SKM-1 (cell line): ENCODE data around the gene NPW.
A peak's percentile ranks its signal among the peaks of the same experiment; 100 is the strongest.
"Not testable (repeated sequence)": the region's sequence is repeated elsewhere in the genome, so short reads cannot be mapped to it uniquely, and the experiment has no call there.

Experiments
- DNase-seq: peaks from one replicate; lab custom pipeline; 2025; ENCODE audit not compliant: unreplicated experiment; lab: John Stamatoyannopoulos, UW

NPW gene

DNA sequence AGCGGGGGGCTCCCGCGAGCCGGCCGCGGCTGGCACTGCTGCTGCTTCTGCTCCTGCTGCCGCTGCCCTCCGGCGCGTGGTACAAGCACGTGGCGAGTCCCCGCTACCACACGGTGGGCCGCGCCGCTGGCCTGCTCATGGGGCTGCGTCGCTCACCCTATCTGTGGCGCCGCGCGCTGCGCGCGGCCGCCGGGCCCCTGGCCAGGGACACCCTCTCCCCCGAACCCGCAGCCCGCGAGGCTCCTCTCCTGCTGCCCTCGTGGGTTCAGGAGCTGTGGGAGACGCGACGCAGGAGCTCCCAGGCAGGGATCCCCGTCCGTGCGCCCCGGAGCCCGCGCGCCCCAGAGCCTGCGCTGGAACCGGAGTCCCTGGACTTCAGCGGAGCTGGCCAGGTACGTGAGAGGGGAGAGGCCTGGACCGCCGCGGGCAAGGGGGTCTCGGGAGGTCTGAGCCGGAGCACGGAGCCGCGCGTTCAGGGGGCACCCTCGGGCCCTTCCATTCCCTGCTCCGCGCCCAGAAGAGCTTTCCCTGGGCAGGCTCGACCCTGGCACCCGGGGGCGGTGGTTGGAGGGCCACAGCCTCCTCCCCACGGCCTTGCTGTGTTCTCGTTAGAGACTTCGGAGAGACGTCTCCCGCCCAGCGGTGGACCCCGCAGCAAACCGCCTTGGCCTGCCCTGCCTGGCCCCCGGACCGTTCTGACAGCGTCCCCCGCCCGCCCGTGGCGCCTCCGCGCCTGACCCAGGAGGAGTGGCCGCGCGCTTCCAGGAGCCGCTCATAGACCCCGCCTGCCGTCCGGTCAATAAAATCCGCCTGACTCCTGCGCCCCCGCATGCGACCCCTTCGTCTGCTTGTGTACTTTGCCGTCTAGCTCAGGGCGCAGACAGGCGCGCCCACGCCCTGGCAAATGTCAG is 591 bp downstream of the NPW start:
- DNase-seq: no peak

DNA sequence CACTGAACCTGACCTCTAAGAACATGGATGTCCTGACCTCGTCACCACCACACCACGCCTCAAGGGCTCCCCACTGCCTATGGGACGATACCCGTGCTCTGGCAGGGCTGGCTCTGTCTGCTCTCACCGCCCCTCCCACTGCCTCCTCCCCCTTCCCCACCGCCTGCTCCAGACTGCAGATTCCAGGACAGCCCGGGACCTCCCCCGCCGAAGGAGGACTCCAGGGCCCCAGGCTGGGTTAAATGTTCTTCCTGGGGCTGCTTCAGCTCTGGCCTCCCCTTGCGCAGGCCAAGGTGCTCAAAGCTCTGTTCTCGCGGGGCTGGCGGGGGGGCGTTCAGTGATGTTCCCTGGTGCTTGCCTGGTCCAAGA is 3.1 kb downstream of the NPW start:
- DNase-seq: no peak

DNA sequence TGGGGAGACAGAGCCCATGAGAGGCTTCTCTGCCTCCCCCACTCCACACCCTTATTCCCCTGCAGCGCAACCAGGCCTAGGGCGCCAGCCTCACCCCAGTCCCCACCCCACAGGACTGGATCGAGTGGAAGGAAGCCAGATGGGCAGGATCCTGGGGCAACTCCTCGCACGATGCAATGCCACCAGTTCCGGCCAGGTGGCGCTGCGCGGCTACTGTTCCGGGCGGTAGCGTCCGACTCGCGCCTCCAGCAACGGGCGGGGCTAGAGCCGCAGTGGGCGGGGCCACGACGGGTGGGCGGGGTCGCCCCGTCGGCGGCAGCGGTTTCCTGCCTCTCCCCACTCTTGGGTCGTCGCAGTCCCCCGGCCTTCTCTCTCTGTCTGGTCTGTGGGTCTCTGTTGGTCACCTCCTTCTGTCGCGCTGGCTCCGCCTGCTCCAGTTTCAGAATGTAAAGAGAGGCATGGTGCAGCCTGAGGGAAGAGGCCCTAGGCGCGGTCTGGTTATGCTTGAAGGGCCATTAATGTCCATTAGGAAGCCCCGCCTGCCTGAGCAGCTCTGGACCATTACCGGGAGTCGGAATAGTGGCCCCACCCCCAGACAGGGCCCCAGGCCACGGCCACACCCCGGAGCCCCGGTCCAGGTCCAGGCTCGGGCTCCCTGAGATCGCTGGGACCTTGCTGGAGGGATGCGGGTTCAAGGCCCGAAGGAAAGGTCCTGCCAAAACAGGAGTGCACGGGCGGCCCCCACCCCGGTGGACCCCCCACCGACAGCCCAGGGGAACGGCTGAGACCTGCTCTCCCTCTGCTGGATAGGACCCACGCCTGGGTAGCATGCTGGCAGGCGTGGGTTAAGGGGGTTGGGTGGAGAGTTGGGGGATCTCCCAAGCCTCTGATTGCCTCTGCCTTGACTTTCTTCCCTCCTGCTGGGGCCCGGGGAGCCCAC is 3.8 kb downstream of the NPW start:
- peak; percentile 65 for DNase-seq

DNA sequence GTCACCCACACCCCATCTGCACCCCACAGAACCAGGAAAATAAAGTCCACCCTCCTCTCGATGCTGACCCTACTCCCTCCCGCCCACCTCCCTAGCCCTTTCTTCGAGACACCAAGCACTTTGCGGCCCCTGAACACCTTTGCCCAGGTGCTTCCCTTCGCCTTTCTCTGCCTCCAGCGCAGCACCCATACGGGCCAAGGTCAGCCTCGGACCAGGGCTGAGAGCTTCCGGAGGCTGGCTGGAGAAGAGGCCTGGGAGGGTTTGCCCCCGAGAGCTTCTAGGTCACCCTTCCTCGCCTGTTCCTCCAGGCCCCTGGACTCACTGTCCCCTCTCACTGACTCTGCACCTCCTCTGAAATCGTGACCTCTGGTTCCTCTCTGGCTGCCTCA is 4.4 kb downstream of the NPW start:
- DNase-seq: no peak

DNA sequence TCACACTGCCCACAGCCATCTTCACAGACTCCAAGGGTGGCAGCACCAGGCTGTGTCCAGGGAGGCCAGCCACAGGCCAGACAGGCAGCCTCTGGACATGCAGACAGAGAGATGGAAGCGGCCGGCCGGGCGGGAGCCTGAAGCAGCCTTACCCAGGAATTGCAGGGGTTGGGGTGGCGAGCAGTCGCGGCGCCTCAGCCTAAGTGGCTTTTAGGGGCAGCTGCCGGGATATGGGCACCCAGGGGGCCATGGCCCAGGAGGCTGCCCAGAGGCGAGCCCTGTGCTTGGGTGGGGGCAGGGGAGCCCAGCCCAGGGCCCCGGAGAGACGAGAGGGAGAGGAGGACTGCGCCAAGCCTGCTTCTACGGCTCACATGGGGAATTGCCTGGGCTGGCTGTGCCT is 5.7 kb downstream of the NPW start:
- no peak for DNase-seq

DNA sequence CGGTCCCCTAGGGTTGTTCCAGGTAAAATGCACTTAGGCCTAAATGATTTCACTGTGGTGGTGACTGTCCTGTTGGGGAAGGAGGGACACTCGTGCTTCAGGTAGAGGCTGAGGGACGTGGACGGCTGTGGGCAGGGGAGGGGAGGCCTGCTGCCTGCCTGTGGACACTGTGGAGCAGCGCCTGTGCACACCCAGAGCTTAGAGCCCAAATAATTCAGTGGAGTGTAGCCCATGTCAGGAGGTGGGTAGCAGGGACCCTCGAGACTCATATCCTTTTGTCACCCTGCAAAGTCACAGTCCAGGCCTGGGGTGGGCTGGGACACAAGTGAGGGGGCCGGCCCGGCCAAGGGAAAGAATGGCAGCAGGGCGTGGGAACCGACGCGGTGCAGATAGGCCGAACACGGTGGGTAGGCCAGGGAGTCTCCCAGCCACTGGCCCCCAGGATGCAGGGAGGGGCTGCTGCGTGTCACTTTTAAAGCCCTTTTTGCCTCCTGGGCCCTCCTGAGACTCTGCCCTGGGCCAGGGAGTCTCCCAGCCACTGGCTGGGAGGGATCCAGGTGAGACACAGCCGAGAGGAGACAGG is 6.4 kb downstream of the NPW start:
- no peak for DNase-seq

DNA sequence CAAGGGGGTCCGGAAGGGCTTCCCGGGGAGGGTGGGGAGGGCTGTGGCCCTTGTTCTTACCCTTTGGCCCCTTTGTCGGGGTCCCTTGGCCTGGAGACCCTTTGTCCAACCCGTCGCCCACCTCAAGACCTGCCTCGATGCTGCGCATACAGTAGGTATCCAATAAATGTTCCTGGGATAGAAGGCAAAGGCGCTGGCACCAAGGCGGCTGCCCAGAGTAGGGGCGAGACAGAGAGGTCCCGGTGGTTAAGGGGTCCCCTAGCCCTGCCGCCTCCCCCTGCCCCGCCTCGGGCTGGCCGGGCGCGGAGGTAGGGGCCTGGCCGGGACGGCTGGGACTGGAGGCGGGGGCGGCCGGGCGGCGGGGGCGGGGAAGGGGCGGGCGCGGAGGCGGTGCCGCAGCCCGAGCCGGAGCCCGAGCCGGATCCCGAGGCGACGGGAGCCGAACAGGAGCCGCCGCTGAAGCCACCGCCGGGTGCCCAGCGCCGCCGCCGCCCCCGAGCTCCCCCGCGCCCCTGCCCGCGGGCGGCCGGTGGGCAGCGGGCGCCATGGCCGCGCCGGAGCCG is 7.0 kb downstream of the NPW start, which contains the start of gene NHERF2:
NHERF2 (plus strand) TSS at position 442 of the 563 bp plus-strand sequence; CDS start at position 546, 104 bp downstream.
- DNase-seq: no peak

DNA sequence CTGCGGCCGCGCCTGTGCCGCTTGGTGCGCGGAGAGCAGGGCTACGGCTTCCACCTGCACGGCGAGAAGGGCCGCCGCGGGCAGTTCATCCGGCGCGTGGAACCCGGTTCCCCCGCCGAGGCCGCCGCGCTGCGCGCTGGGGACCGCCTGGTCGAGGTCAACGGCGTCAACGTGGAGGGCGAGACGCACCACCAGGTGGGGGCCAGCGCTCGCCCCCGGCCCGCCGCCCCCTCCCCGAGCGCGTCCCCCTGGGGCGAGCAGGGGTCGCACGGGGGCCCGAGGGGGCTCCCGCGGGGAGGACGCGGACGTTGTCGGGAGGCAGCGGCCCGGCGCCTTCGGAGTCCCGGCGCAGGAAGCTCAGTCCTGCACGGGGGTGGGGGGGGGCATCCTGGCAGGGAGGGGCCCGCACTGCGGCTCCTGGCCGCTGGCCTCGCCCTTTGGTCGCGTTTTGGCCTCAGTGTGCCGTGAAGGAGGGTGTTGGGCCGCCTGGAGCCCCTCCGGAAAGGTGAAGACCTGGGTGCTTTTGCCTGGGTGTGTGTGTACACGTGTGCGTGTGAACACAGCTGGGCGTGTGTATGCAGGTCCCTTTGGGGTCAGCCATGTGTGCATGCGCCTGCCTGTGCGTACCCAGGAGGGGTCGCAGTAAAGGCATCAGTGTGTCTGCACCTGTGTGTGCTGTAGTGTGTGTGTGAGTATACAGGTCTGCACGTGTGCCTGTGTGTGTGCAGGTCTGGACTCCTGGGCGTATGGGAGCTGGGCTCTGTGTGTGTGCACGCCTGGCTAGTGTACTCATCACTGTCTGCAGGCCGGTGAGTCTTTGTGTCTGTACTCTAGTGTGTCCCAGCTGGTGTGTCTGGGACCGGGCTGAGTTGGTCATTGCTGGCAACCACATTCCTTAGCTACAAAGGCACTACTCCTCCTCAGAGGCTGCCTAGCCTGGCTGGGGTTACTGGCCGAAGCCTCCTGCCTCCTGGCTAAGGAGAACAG is 7.7 kb downstream of the NPW start:
- no peak for DNase-seq

DNA sequence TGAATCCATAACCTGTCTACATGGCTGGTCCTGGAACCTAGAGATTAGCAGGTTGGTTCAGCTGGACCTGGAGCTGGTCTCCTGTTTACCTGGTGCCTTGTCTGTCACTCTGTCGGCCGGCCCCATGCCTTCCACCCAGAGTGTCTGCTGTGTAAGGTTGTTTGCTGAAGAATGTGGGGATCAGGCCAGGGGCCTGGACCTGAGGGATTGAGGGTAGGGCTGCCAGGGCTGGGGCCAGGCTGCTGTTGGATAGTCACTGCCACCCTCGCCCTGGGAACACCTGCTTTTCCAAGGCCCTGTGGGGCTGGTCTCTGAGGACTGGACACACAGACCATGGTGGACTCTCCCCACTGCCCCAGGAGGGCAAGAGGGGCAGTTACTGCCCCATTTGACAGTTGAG is 8.6 kb downstream of the NPW start:
- DNase-seq: no peak

DNA sequence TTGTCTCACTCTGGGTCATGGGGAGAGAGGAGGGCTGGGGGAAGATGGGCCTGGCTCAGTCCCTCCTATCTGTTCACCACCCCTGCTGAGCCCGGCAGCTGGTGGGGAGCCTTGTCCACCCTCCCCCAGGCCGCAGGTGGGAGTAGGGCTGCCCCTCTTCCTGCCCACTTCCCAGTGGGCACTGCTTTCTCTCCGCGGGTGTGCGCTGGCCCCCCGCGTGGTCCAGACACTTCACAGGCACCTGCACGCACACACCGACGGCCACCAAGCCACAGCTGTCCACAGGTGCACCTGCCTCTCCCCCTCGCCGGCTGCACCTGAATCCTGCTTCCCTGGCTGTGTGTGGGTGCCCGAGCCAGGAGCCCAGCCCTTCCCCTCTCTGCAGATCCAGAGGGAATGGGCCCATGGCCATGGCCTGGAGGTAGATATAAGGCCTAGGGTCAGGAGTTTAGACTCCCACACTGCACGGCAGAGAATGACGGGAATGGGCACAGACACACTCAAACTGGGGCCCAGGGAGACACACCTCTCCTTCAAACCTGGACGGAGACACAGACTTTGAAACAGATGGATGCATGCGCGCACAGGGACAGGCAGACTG is 9.1 kb downstream of the NPW start:
- DNase-seq: no peak

DNA sequence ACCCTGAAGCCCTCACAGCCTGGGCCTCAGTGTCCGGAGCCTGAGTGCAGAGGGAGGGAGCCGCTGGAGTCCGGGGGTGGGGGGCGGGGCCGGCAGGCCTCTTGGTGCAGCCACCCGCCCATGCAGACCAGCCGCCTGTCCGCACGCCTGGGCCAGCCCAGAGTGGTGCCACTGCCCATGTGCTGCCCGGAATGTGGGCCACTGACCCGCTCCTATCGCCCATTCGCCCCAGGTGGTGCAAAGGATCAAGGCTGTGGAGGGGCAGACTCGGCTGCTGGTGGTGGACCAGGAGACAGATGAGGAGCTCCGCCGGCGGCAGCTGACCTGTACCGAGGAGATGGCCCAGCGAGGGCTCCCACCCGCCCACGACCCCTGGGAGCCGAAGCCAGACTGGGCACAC is 9.8 kb downstream of the NPW start:
- no peak for DNase-seq

DNA sequence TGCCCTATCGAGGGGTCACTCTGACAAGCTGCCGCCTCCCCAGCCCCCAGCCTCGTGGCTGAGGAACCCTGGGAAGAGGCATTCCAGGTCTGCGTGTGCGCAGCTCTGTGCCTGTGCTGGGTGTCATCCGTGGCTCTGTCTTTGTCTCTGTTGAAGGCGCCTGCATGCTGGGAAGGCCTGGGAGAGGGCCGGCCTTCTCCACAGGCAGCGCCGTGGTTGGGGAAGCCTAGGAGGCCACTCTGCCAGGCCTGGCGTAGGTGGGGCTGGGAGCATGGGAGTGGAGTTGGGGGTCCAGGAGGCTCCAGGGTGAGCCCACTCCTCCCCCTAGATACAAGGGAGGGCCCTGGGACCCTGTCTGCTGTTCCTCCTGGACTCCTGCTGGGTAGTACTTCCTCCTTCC is 10.5 kb downstream of the NPW start:
- no peak for DNase-seq

DNA sequence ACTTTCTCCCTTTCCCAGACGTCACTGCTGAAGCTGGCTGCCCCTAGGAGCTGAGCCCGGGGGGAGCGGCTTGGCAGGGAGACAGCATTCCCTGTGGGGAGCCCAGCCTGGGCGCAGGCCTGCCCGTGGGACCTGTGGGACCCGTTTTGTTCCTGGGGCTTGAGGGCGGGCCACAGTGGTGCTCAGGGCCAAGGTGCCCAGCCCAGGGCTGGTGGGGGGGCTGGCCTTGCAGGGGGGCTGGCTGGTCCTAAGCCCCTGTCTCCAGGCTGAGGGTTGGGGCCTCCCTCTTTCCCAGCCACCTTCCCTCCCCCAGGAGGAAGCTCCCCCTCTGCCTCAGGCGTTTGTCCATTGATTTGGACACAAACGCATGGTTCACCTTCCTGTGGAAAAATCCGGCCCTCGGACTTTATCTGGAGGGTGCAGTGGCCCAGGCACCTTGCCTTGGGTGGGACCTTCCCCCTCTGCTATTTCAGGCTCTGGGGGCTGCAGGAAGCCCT is 11.5 kb downstream of the NPW start:
- no peak for DNase-seq

DNA sequence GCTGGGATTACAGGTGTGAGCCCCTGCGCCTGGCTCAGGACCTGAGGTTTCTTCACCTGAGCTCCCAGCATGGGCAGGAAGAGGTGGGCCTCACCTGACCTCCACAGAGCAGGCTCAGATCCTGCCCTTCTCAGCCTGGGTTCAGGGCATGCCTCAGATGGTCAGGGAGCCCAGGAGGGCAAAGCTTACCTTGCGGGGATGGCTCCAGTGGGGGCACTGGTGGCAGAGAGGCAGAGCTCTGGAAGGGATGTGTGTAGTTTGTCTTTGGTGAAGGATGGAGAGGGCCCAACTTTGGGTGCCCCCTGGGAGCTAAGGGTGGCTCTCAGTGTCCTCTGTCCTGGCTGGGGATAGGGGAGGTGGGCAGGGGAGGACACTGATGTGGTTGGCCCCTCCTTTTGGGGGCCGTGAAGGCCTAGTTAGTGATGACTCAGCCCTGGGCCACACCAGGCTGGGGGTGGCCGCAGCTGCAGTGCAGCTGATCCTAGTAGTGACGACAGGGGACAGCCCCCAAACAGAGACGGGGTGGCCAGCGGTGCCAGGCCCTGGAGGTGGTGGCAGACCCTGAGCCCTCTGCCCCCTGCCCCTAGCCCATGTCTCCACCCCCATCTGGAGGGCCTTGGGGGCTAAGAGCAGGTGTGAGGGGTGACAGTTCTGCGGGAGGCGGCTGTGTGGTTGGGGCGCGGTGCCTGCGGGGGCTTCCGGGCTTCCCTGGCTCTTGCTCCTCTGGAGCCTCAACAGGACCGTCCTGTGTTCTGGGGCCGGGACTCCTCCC is 12.9 kb downstream of the NPW start:
- DNase-seq: no peak

DNA sequence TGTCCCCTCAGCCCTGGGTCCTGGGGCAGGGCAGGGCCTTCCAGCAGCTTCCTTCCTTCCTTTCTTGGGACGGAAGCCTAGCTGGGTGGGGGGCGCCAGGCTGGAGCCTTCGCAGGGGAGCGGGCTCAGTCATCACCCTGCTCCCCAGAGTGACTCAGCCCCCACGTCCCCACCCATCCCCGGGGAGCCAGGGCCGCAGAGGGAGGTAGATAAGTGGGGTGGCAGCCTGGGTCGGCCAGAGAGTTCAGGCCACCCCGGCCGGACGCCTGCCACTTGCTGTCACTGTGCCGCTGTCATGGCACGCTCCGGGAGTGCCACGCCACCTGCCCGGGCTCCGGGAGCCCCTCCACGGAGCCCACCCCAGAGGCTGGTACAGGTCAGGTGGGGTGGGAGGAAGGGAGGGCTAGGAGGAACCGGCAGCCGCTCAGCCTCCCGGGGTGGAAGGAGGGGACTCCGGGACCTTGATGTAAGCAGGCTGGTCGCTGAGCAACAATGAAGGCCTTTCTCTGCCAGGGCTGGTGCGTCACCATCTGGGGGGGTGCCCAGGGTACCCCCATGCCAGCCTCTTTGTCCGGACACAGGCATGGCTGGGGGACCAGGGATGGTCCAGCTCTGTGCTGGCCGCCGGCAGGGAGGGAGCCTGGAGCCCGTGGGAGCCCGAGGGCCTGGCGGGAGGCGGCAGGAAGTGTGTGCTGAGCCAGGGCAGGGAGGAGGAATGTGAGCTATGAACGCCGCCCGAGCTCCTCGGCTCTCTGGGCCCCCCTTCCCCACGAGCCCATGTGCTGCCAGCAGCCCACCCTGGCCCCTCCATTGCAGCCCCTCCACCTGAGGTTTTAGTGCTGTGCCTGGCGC is 13.7 kb downstream of the NPW start:
- DNase-seq: no peak

DNA sequence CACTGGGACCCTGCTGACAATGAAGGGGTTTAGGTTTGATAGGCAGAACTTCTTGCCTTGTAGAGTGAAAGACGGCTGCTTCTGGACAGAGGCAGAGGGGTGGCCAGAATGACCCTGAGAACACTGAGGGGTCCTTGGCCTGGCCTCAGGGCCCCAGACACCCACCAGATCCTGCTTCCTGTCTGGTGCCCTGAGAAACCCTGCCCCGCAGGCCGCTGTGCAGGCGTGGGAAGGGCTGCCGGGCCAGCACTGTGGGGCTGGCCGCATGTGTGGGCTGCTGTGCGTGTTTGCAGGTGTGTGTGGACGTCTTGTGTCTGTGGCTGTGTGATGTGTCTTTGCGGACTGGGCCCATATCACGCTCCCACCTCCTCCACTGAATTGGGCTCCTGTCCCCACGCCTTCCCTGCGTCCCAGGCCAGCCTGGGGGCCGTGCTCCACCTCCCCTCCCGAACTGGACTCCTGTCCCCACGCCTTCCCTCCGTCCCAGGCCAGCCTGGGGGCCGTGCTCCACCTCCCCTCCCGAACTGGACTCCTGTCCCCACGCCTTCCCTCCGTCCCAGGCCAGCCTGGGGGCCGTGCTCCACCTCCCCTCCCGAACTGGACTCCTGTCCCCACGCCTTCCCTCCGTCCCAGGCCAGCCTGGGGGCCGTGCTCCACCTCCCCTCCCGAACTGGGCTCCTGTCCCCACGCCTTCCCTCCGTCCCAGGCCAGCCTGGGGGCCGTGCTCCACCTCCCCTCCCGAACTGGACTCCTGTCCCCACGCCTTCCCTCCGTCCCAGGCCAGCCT is 14.5 kb downstream of the NPW start:
- DNase-seq: not testable (repeated sequence)
